Measurements from ENCODE around the gene RNU2-63P. TPM values are rescaled to one million over a fixed set of nuclear protein-coding genes. Genes with fewer than 3 reads are reported as not detected.
"Not testable (repeated sequence)": the region's sequence is repeated elsewhere in the genome, so short reads cannot be mapped to it uniquely, and the experiment has no call there.

RNU2-63P gene
- total RNA-seq, 2 donors from 2014 or later: 12.2 to 19.8 TPM

- WGBS, 2 experiments (ENCODE audit: insufficient coverage in 1 of 2, insufficient read length in 1 of 2): 86 to 90% methylated on average over 5 to 6 of the region's 6 CpGs
- Histone ChIP-seq H3K27me3 (ENCODE audit: control insufficient read depth, insufficient read depth, low read length, poor library complexity, severe bottlenecking) (no peaks in the 10 kb centered on the region), H3K4me3 (ENCODE audit: low read length) (no peak overlapping the region), H3K9me3 (ENCODE audit: control insufficient read depth, low read length) (peaks cover 6% of the 10 kb centered on the region), H3K4me1 (ENCODE audit: control insufficient read depth, insufficient read depth, low read length) (no peaks in the 10 kb centered on the region), H3K36me3 (ENCODE audit: control insufficient read depth, insufficient read depth, low read length) (no peaks in the 10 kb centered on the region), H3K27ac (ENCODE audit: low read depth, low read length) (no peak overlapping the region), H3K9ac (ENCODE audit: extremely low read depth, low read length, poor library complexity, severe bottlenecking) (no peak overlapping the region)
- H3K9me3 Mint-ChIP-seq: no peaks in the 10 kb centered on the region
- no peak for TF ChIP-seq CTCF (conservative IDR thresholded peaks at IDR 0.05)
- no peaks in the 10 kb centered on the region for H3K36me3 Mint-ChIP-seq (ENCODE audit: low read depth)
- peaks cover 26% of the 10 kb centered on the region for H3K4me1 Mint-ChIP-seq
- H3K4me3 Mint-ChIP-seq: no peak overlapping the region
- peak; percentile 67 for DNase-seq
- H3K27ac Mint-ChIP-seq: no peak overlapping the region
- H3K27me3 Mint-ChIP-seq (ENCODE audit: insufficient read depth): peaks cover 2% of the 10 kb centered on the region
Measured at GRCh38 chr2:88018909-88019308, 2.6 kb upstream of the RNU2-63P start.

- 90 to 94% methylated on average over 10 to 11 of the region's 11 CpGs for WGBS, 2 experiments (ENCODE audit: insufficient coverage in 1 of 2, insufficient read length in 1 of 2)
Measured at GRCh38 chr2:88018077-88018805, 1.9 kb upstream of the RNU2-63P start.

GRCh38 chr2:88017780-88018038 is 1.4 kb upstream of the RNU2-63P start:
- H3K27ac ChIP-seq (ENCODE audit: low read depth, low read length); H3K36me3 ChIP-seq (ENCODE audit: control insufficient read depth, insufficient read depth, low read length); H3K36me3 Mint-ChIP-seq (ENCODE audit: low read depth); H3K27me3 ChIP-seq (ENCODE audit: control insufficient read depth, insufficient read depth, low read length, poor library complexity, severe bottlenecking); H3K9me3 ChIP-seq (ENCODE audit: control insufficient read depth, low read length); H3K9ac ChIP-seq (ENCODE audit: extremely low read depth, low read length, poor library complexity, severe bottlenecking); H3K27me3 Mint-ChIP-seq (ENCODE audit: insufficient read depth); DNase-seq; H3K9me3 Mint-ChIP-seq; H3K4me1 ChIP-seq (ENCODE audit: control insufficient read depth, insufficient read depth, low read length): not testable (repeated sequence)
- Mint-ChIP-seq H3K27ac (peak overlapping the region; percentile 100), H3K4me1 (peaks cover 26% of the 10 kb centered on the region), H3K4me3 (peak overlapping the region; percentile 87)
- 92 to 93% methylated on average over 2 of the region's 2 CpGs for WGBS, 2 experiments (ENCODE audit: insufficient coverage in 1 of 2, insufficient read length in 1 of 2)
- peak overlapping the region; percentile 88 for H3K4me3 ChIP-seq (ENCODE audit: low read length)

More at GRCh38 chr2:88018077-88018805, 1.9 kb upstream of the RNU2-63P start:
- not testable (repeated sequence) for H3K27ac Mint-ChIP-seq; H3K27me3 ChIP-seq (ENCODE audit: control insufficient read depth, insufficient read depth, low read length, poor library complexity, severe bottlenecking); H3K4me1 ChIP-seq (ENCODE audit: control insufficient read depth, insufficient read depth, low read length); H3K36me3 ChIP-seq (ENCODE audit: control insufficient read depth, insufficient read depth, low read length); H3K9ac ChIP-seq (ENCODE audit: extremely low read depth, low read length, poor library complexity, severe bottlenecking); H3K9me3 ChIP-seq (ENCODE audit: control insufficient read depth, low read length); H3K36me3 Mint-ChIP-seq (ENCODE audit: low read depth); H3K4me3 ChIP-seq (ENCODE audit: low read length); H3K9me3 Mint-ChIP-seq; DNase-seq; H3K27me3 Mint-ChIP-seq (ENCODE audit: insufficient read depth); H3K27ac ChIP-seq (ENCODE audit: low read depth, low read length)
- Mint-ChIP-seq H3K4me3 (peak overlapping the region; percentile 87), H3K4me1 (peaks cover 26% of the 10 kb centered on the region)

GRCh38 chr2:88016960-88017779 is 823 bp upstream of the RNU2-63P start:
- H3K4me3 Mint-ChIP-seq: peak overlapping the region; percentile 87
- no peaks in the 10 kb centered on the region for H3K9me3 Mint-ChIP-seq
- WGBS, 2 experiments (ENCODE audit: insufficient coverage in 1 of 2, insufficient read length in 1 of 2): 27 to 43% methylated on average over 23 to 46 of the region's 46 CpGs
- DNase-seq: peak; percentile 92
- no peak overlapping the region for H3K27ac ChIP-seq (ENCODE audit: low read depth, low read length)
- peak; percentile 26 for TF ChIP-seq CTCF (conservative IDR thresholded peaks at IDR 0.05)
- peak overlapping the region; percentile 100 for H3K27ac Mint-ChIP-seq
- no peaks in the 10 kb centered on the region for H3K36me3 ChIP-seq (ENCODE audit: control insufficient read depth, insufficient read depth, low read length)
- peaks cover 6% of the 10 kb centered on the region for H3K9me3 ChIP-seq (ENCODE audit: control insufficient read depth, low read length)
- H3K4me1 Mint-ChIP-seq: peaks cover 26% of the 10 kb centered on the region
- peaks cover 2% of the 10 kb centered on the region for H3K27me3 Mint-ChIP-seq (ENCODE audit: insufficient read depth)
- no peaks in the 10 kb centered on the region for H3K4me1 ChIP-seq (ENCODE audit: control insufficient read depth, insufficient read depth, low read length)
- H3K9ac ChIP-seq (ENCODE audit: extremely low read depth, low read length, poor library complexity, severe bottlenecking): peak overlapping the region; percentile 97
- no peaks in the 10 kb centered on the region for H3K27me3 ChIP-seq (ENCODE audit: control insufficient read depth, insufficient read depth, low read length, poor library complexity, severe bottlenecking)
- peak overlapping the region; percentile 88 for H3K4me3 ChIP-seq (ENCODE audit: low read length)
- no peaks in the 10 kb centered on the region for H3K36me3 Mint-ChIP-seq (ENCODE audit: low read depth)
